DOHH2 (cell line): ENCODE measurements around the gene SCFD2.
"Not testable (repeated sequence)": the region's sequence is repeated elsewhere in the genome, so short reads cannot be mapped to it uniquely, and the experiment has no call there.

Experiments
- H3F3A ChIP-seq: fragments of 200-600 bp; sonication (generic), shearing (Covaris generic); 2 replicates; pipeline ENCODE4 v1.6.0; 2016; ENCODE audit warnings: antibody characterized with exemption, mild to moderate bottlenecking; ENCODE audit not compliant: control insufficient read depth, insufficient read depth
- H3K27ac ChIP-seq: fragments of 200-600 bp; sonication (generic); 2 replicates; pipeline ENCODE4 v1.5.1; 2014; ENCODE audit warnings: low read depth, mild to moderate bottlenecking, low read length, moderate library complexity
- H3K27me3 ChIP-seq: fragments of 200-600 bp; sonication (generic); 2 replicates; pipeline ENCODE4 v1.6.1; 2014; ENCODE audit warnings: mild to moderate bottlenecking, low read length, mixed read lengths; ENCODE audit not compliant: control insufficient read depth
- H3K36me3 ChIP-seq: fragments of 200-600 bp; sonication (generic); 2 replicates; pipeline ENCODE4 v1.6.1; 2014; ENCODE audit warnings: mild to moderate bottlenecking, low read length, moderate library complexity, mixed read lengths; ENCODE audit not compliant: control insufficient read depth
- H3K4me1 ChIP-seq: fragments of 200-600 bp; sonication (generic); 2 replicates; pipeline ENCODE4 v1.6.1; 2014; ENCODE audit warnings: mild to moderate bottlenecking, low read length, mixed read lengths; ENCODE audit not compliant: control insufficient read depth
- H3K4me2 ChIP-seq: fragments of 200-600 bp; sonication (generic); 2 replicates; pipeline ENCODE4 v1.6.0; 2014; ENCODE audit warnings: mild to moderate bottlenecking, low read length, moderate library complexity
- H3K4me3 ChIP-seq: fragments of 200-600 bp; sonication (generic); 2 replicates; pipeline ENCODE4 v1.5.1; 2014; ENCODE audit warnings: mild to moderate bottlenecking, low read length, mixed read lengths
- H3K79me2 ChIP-seq: fragments of 200-600 bp; sonication (generic); 2 replicates; pipeline ENCODE4 v1.6.1; 2014; ENCODE audit warnings: mild to moderate bottlenecking, low read length, mixed read lengths; ENCODE audit not compliant: control insufficient read depth
- H3K9me2 ChIP-seq: fragments of 200-600 bp; sonication (generic); replicated peaks from 2 replicates; pipeline ENCODE4 v1.6.1; 2014; ENCODE audit warnings: mild to moderate bottlenecking, low read length, mixed read lengths; ENCODE audit not compliant: control insufficient read depth
- H3K9me3 ChIP-seq: fragments of 200-600 bp; sonication (generic); 2 replicates; pipeline ENCODE4 v1.6.1; 2014; ENCODE audit warnings: antibody characterized with exemption, low read length, mixed read lengths; ENCODE audit not compliant: control insufficient read depth, insufficient read depth
- H4K20me1 ChIP-seq: fragments of 200-600 bp; sonication (generic); 2 replicates; pipeline ENCODE4 v1.6.0; 2014; ENCODE audit warnings: low read depth, mild to moderate bottlenecking, antibody characterized with exemption, low read length, moderate library complexity; ENCODE audit not compliant: control insufficient read depth, insufficient read depth
- EZH2phosphoT487 ChIP-seq: fragments of 200-600 bp; sonication (generic); IDR thresholded peaks from 2 replicates; pipeline ENCODE4 v1.6.1; 2017; ENCODE audit warnings: borderline replicate concordance, mild to moderate bottlenecking, antibody characterized with exemption, low read length, moderate library complexity, mixed read lengths
- TF ChIP-seq, protein P1 (sequence below): fragments of 200-600 bp; sonication (generic); IDR thresholded peaks from one replicate; pipeline ENCODE4 v1.5.1; 2014; ENCODE audit warnings: antibody characterized with exemption, mild to moderate bottlenecking, low read depth, low read length; ENCODE audit not compliant: poor library complexity, severe bottlenecking

SCFD2 gene

GRCh38 chr4:53221832-53222480 is 143.9 kb downstream of the SCFD2 start:
- Histone ChIP-seq H3F3A (no peaks in the 10 kb centered on the region), H3K27ac (no peak overlapping the region), H3K4me1 (no peaks in the 10 kb centered on the region), H3K4me3 (no peak overlapping the region), H4K20me1 (no peaks in the 10 kb centered on the region), H3K4me2 (no peak overlapping the region), H3K36me3 (no peaks in the 10 kb centered on the region), H3K79me2 (no peaks in the 10 kb centered on the region), H3K9me3 (no peaks in the 10 kb centered on the region; the same call in 1 of the 2 replicates), H3K27me3 (no peaks in the 10 kb centered on the region), H3K9me2 (no peaks in the 10 kb centered on the region)
- no peak for TF ChIP-seq EZH2phosphoT487
- TF ChIP-seq, protein P1, sequence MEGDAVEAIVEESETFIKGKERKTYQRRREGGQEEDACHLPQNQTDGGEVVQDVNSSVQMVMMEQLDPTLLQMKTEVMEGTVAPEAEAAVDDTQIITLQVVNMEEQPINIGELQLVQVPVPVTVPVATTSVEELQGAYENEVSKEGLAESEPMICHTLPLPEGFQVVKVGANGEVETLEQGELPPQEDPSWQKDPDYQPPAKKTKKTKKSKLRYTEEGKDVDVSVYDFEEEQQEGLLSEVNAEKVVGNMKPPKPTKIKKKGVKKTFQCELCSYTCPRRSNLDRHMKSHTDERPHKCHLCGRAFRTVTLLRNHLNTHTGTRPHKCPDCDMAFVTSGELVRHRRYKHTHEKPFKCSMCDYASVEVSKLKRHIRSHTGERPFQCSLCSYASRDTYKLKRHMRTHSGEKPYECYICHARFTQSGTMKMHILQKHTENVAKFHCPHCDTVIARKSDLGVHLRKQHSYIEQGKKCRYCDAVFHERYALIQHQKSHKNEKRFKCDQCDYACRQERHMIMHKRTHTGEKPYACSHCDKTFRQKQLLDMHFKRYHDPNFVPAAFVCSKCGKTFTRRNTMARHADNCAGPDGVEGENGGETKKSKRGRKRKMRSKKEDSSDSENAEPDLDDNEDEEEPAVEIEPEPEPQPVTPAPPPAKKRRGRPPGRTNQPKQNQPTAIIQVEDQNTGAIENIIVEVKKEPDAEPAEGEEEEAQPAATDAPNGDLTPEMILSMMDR: no peak

GRCh38 chr4:53219148-53219547 is 146.7 kb downstream of the SCFD2 start:
- not testable (repeated sequence) for H3K27me3 ChIP-seq, H3K4me1 ChIP-seq, H3F3A ChIP-seq, H3K4me2 ChIP-seq, H3K27ac ChIP-seq, H3K9me2 ChIP-seq, H3K4me3 ChIP-seq, H4K20me1 ChIP-seq, H3K36me3 ChIP-seq, H3K79me2 ChIP-seq, H3K9me3 ChIP-seq

- Histone ChIP-seq H3K27me3 (no peaks in the 10 kb centered on the region), H3K27ac (no peak overlapping the region), H4K20me1 (no peaks in the 10 kb centered on the region), H3K4me2 (no peak overlapping the region), H3K9me3 (no peaks in the 10 kb centered on the region), H3K9me2 (no peaks in the 10 kb centered on the region), H3K79me2 (no peaks in the 10 kb centered on the region), H3F3A (no peaks in the 10 kb centered on the region), H3K4me3 (no peak overlapping the region), H3K36me3 (peaks cover 6% of the 10 kb centered on the region; the same call in 1 of the 2 replicates), H3K4me1 (no peaks in the 10 kb centered on the region)
- TF ChIP-seq EZH2phosphoT487: no peak
- TF ChIP-seq, protein P1: no peak
Observed at GRCh38 chr4:53208753-53209152, 157.1 kb downstream of the SCFD2 start.

DNA sequence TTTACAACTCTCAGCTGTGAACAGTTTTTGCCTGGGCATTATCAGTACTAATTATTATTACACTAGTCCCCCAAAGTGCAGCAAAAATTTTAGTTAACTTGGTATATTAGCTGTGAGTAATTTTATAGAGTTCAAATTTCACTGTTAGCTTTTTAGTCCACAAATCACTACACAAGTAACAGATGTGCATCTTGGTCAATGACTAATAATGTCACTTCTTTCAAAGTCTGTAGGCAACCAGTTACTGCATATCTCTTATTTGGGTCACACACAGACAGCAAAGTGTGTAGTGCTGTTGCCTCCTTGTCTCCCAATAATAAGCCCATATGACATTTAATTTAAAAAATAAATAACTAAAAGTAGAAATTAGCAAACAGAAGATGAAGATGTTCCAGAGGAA is 159.9 kb downstream of the SCFD2 start:
- H3F3A ChIP-seq: no peaks in the 10 kb centered on the region
- H3K9me3 ChIP-seq: no peaks in the 10 kb centered on the region
- no peak overlapping the region for H3K4me3 ChIP-seq
- no peaks in the 10 kb centered on the region for H3K79me2 ChIP-seq
- H3K36me3 ChIP-seq: peaks cover 6% of the 10 kb centered on the region; the same call in 1 of the 2 replicates
- TF ChIP-seq, protein P1: no peak
- no peak for TF ChIP-seq EZH2phosphoT487
- no peak overlapping the region for H3K4me2 ChIP-seq
- H3K27ac ChIP-seq: no peak overlapping the region
- no peaks in the 10 kb centered on the region for H3K27me3 ChIP-seq
- no peaks in the 10 kb centered on the region for H4K20me1 ChIP-seq
- H3K4me1 ChIP-seq: no peaks in the 10 kb centered on the region
- no peaks in the 10 kb centered on the region for H3K9me2 ChIP-seq
